ENCODE results near the gene ARHGEF40. TPM values are rescaled to one million over a fixed set of nuclear protein-coding genes. Genes with fewer than 3 reads are reported as not detected.

The ARHGEF40 gene
- polyA plus RNA-seq, 1 donor (not counting 4 experiments of a cell fraction or from before 2014, with no cell fraction given) = 8.7 TPM

GRCh38 chr14:21133901-21134300, 63.8 kb downstream of the ARHGEF40 start:
- H3K9me3 ChIP-seq (ENCODE audit: control insufficient read depth, low read depth, low read length) = no peaks in the 10 kb centered on the region
- H3K4me1 ChIP-seq (ENCODE audit: control insufficient read depth, extremely low read depth, insufficient read depth, low read length) = no peaks in the 10 kb centered on the region
- dilution Hi-C loops (cut with MboI; ENCODE audit: extremely low pct_ligation_motif_present, low sequenced_read_pairs) = no loop called here
- no peaks in the 10 kb centered on the region for H3K9me1 ChIP-seq (ENCODE audit: control insufficient read depth, extremely low read depth, insufficient read depth, low read length)
- H2AFZ ChIP-seq (ENCODE audit: control insufficient read depth, low read length) = no peak overlapping the region
- no peak for TF ChIP-seq EZH2 (IDR thresholded peaks at IDR 0.05; ENCODE audit: low read length)
- TF ChIP-seq, protein P1, sequence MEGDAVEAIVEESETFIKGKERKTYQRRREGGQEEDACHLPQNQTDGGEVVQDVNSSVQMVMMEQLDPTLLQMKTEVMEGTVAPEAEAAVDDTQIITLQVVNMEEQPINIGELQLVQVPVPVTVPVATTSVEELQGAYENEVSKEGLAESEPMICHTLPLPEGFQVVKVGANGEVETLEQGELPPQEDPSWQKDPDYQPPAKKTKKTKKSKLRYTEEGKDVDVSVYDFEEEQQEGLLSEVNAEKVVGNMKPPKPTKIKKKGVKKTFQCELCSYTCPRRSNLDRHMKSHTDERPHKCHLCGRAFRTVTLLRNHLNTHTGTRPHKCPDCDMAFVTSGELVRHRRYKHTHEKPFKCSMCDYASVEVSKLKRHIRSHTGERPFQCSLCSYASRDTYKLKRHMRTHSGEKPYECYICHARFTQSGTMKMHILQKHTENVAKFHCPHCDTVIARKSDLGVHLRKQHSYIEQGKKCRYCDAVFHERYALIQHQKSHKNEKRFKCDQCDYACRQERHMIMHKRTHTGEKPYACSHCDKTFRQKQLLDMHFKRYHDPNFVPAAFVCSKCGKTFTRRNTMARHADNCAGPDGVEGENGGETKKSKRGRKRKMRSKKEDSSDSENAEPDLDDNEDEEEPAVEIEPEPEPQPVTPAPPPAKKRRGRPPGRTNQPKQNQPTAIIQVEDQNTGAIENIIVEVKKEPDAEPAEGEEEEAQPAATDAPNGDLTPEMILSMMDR (optimal IDR thresholded peaks at IDR 0.05 in 1 of 3, IDR thresholded peaks at IDR 0.05 in 1 of 3, conservative IDR thresholded peaks at IDR 0.05 in 1 of 3; ENCODE audit: extremely low read depth in 1 of 3, insufficient read depth in 2 of 3, low read length in 3 of 3) = no peak
- no peaks in the 10 kb centered on the region for H3K27me3 ChIP-seq (ENCODE audit: control insufficient read depth, extremely low read depth, insufficient read depth, low read length)
- no peak overlapping the region for H3K4me2 ChIP-seq (ENCODE audit: control insufficient read depth, extremely low read depth, insufficient read depth, low read depth, low read length)
- no peaks in the 10 kb centered on the region for H3K36me3 ChIP-seq (ENCODE audit: control insufficient read depth in 2 of 2, extremely low read depth in 1 of 2, insufficient read depth in 2 of 2, low read length in 2 of 2)
- no peak overlapping the region for H3K4me3 ChIP-seq (ENCODE audit: control insufficient read depth in 2 of 3, extremely low read depth in 1 of 3, insufficient read depth in 2 of 3, low read depth in 1 of 3, low read length in 3 of 3)
- H3K9ac ChIP-seq (ENCODE audit: control insufficient read depth, extremely low read depth, insufficient read depth, low read length) = no peak overlapping the region
- no peak overlapping the region for H3K27ac ChIP-seq (ENCODE audit: control insufficient read depth, insufficient read depth, low read length)
- no peaks in the 10 kb centered on the region for H3K79me2 ChIP-seq (ENCODE audit: control insufficient read depth, insufficient read depth, low read length)
- DNase-seq (ENCODE audit: low read depth, low spot score) = no peak
- H4K20me1 ChIP-seq (ENCODE audit: control insufficient read depth, extremely low read depth, insufficient read depth, low read length) = no peaks in the 10 kb centered on the region
- no peak for FAIRE-seq

- Histone ChIP-seq H3K27me3 (ENCODE audit: control insufficient read depth, extremely low read depth, insufficient read depth, low read length) (no peaks in the 10 kb centered on the region), H3K4me1 (ENCODE audit: control insufficient read depth, extremely low read depth, insufficient read depth, low read length) (no peaks in the 10 kb centered on the region), H3K4me2 (ENCODE audit: control insufficient read depth, extremely low read depth, insufficient read depth, low read depth, low read length) (no peak overlapping the region), H2AFZ (ENCODE audit: control insufficient read depth, low read length) (no peak overlapping the region), H3K9ac (ENCODE audit: control insufficient read depth, extremely low read depth, insufficient read depth, low read length) (no peak overlapping the region), H3K4me3 (ENCODE audit: control insufficient read depth in 2 of 3, extremely low read depth in 1 of 3, insufficient read depth in 2 of 3, low read depth in 1 of 3, low read length in 3 of 3) (no peak overlapping the region), H3K9me1 (ENCODE audit: control insufficient read depth, extremely low read depth, insufficient read depth, low read length) (no peaks in the 10 kb centered on the region), H4K20me1 (ENCODE audit: control insufficient read depth, extremely low read depth, insufficient read depth, low read length) (no peaks in the 10 kb centered on the region), H3K27ac (ENCODE audit: control insufficient read depth, insufficient read depth, low read length) (no peak overlapping the region), H3K36me3 (ENCODE audit: control insufficient read depth in 2 of 2, extremely low read depth in 1 of 2, insufficient read depth in 2 of 2, low read length in 2 of 2) (no peaks in the 10 kb centered on the region), H3K79me2 (ENCODE audit: control insufficient read depth, insufficient read depth, low read length) (no peaks in the 10 kb centered on the region), H3K9me3 (ENCODE audit: control insufficient read depth, low read depth, low read length) (no peaks in the 10 kb centered on the region)
- dilution Hi-C loops (cut with MboI; ENCODE audit: extremely low pct_ligation_motif_present, low sequenced_read_pairs) = no loop called here
- no peak for FAIRE-seq
- no peak for DNase-seq (ENCODE audit: low read depth, low spot score)
- no peak for TF ChIP-seq EZH2 (IDR thresholded peaks at IDR 0.05; ENCODE audit: low read length)
- TF ChIP-seq, protein P1 (optimal IDR thresholded peaks at IDR 0.05 in 1 of 3, IDR thresholded peaks at IDR 0.05 in 1 of 3, conservative IDR thresholded peaks at IDR 0.05 in 1 of 3; ENCODE audit: extremely low read depth in 1 of 3, insufficient read depth in 2 of 3, low read length in 3 of 3) = peak in 2 of 3 experiments; percentile 51 to 52
Observed at GRCh38 chr14:21136024-21136423, 65.9 kb downstream of the ARHGEF40 start.

Small RNAs within 50 kb of the gene (small RNA-seq; reads per million reads assigned to genes)
- gene RNU6-252P (ENCODE audit: insufficient read length in 3 of 3, low read depth in 3 of 3, low replicate concordance in 1 of 3) = 0 reads per million in 3 experiments

Other genes with a start within 250 kb of the ARHGEF40 start
- not detected in 3 replicates for gene RNASE3, start 178.9 kb upstream of the ARHGEF40 start, polyA plus RNA-seq
- not detected in 3 replicates for gene RNASE2, start 114.8 kb upstream of the ARHGEF40 start, polyA plus RNA-seq
- gene METTL17, start 80.3 kb upstream of the ARHGEF40 start, polyA plus RNA-seq = 51.3 to 63.5 TPM (median 61.9 TPM) in 3 replicates
- gene SLC39A2, start 71.0 kb upstream of the ARHGEF40 start, polyA plus RNA-seq = 0.37 to 1.2 TPM (median 0.94 TPM) in 3 replicates
- gene NDRG2, start 45.2 kb upstream of the ARHGEF40 start, polyA plus RNA-seq = 11.1 to 15.4 TPM (median 12.5 TPM) in 3 replicates
- not detected in 3 replicates for gene TPPP2, start 40.1 kb upstream of the ARHGEF40 start, polyA plus RNA-seq
- gene RNASE13, start 35.5 kb upstream of the ARHGEF40 start, polyA plus RNA-seq = not detected in 3 replicates
- 17.4 to 36.6 TPM (median 19.0 TPM) in 3 replicates for gene RNASE7, start 27.9 kb upstream of the ARHGEF40 start, polyA plus RNA-seq
- gene RNASE8, start 12.5 kb upstream of the ARHGEF40 start, polyA plus RNA-seq = not detected in 3 replicates
- gene ZNF219, start 28.4 kb downstream of the ARHGEF40 start, polyA plus RNA-seq = 23.1 to 35.3 TPM (median 24.8 TPM) in 3 replicates
- 1.1 to 1.4 TPM (median 1.3 TPM) in 3 replicates for gene TMEM253, start 30.8 kb downstream of the ARHGEF40 start, polyA plus RNA-seq
- gene OR5AU1, start 85.8 kb downstream of the ARHGEF40 start, polyA plus RNA-seq = not detected in 3 replicates
- gene HNRNPC, start 199.1 kb downstream of the ARHGEF40 start, polyA plus RNA-seq = 624 to 871 TPM (median 786 TPM) in 3 replicates
- gene RPGRIP1, start 209.8 kb downstream of the ARHGEF40 start, polyA plus RNA-seq = 0.07 TPM in 1 of 3 replicates, not detected in the others